HUES64 (cell line): ENCODE data around the gene EGFL7. TPM values are rescaled to one million over a fixed set of nuclear protein-coding genes. Genes with fewer than 3 reads are reported as not detected.

Experiments used
- H3K27ac ChIP-seq: 2 replicates; pipeline ENCODE4 v1.7.0; 2013; ENCODE audit warnings: low read depth, low read length, inconsistent platforms
- H3K27me3 ChIP-seq: 2 replicates; pipeline ENCODE4 v1.6.1; 2013; ENCODE audit warnings: mild to moderate bottlenecking, low read length; ENCODE audit not compliant: insufficient read depth
- H3K36me3 ChIP-seq: 2 replicates; pipeline ENCODE4 v1.6.1; 2013; ENCODE audit warnings: mild to moderate bottlenecking, low read length; ENCODE audit not compliant: insufficient read depth
- H3K4me1 ChIP-seq: 2 replicates; pipeline ENCODE4 v1.6.1; 2013; ENCODE audit warnings: mild to moderate bottlenecking, low read length, moderate library complexity; ENCODE audit not compliant: insufficient read depth
- H3K4me3 ChIP-seq: 2 replicates; pipeline ENCODE4 v1.5.1; 2013; ENCODE audit warnings: mild to moderate bottlenecking, low read length, moderate library complexity
- H3K9ac ChIP-seq: 2 replicates; pipeline ENCODE4 v1.6.1; 2013; ENCODE audit warnings: mild to moderate bottlenecking, low read depth, low read length
- H3K9me3 ChIP-seq: 2 replicates; pipeline ENCODE4 v1.6.1; 2013; ENCODE audit warnings: low read depth, low read length; ENCODE audit not compliant: insufficient read depth
- WGBS: fragments of 150-250, 120-280 bp; methylation state at CpG from one replicate; pipeline ENCODE4 v1.1.7; 2013; ENCODE audit warnings: missing lambda C conversion rate; 5-methylcytosine and 5-hydroxymethylcytosine counted together
- polyA plus RNA-seq, 2 experiments: library from polyadenylated mRNA; stranded (reverse); fragments of 50-300 nt; gene quantifications; one replicate each; pipeline ENCODE4 v1.2.3, GENCODE V29; 2013

The EGFL7 gene
- polyA plus RNA-seq (2013, experiment 1 of 2) = 20.5 TPM
- polyA plus RNA-seq (2013, experiment 2 of 2) = 25.2 TPM

- no peak within 1 kb of the TSS for H3K9ac ChIP-seq
Observed at GRCh38 chr9:136662656-136663581, at the start of gene EGFL7. EGFL7 (plus strand) TSS chr9:136662916; CDS start chr9:136668283, 5,367 bp downstream.

GRCh38 chr9:136613824-136614371, 48.8 kb upstream of the EGFL7 start:
- Histone ChIP-seq H3K27me3 (no peaks in the 10 kb centered on the region), H3K4me1 (0 out of 2 replicates have a peak, but pooled peaks cover 3% of the 10 kb centered on the region), H3K9me3 (no peaks in the 10 kb centered on the region), H3K4me3 (no peak overlapping the region), H3K9ac (no peak overlapping the region), H3K36me3 (no peaks in the 10 kb centered on the region), H3K27ac (no peak overlapping the region)
- WGBS = 54% methylated on average over 18 of the region's 19 CpGs

More at GRCh38 chr9:136662656-136663581, at the start of gene EGFL7:
- Histone ChIP-seq H3K27me3 (no peaks in the 10 kb centered on the region; the same call in 1 of the 2 replicates), H3K4me3 (no peak within 1 kb of the TSS), H3K36me3 (no peaks in the 10 kb centered on the region), H3K9me3 (no peaks in the 10 kb centered on the region), H3K4me1 (no peaks in the 10 kb centered on the region), H3K27ac (no peak within 1 kb of the TSS)
- 89% methylated on average over 38 of the region's 38 CpGs for WGBS

GRCh38 chr9:136614372-136614922, 48.3 kb upstream of the EGFL7 start:
- Histone ChIP-seq H3K4me1 (no peaks in the 10 kb centered on the region), H3K27me3 (no peaks in the 10 kb centered on the region), H3K27ac (no peak overlapping the region), H3K9me3 (no peaks in the 10 kb centered on the region), H3K36me3 (no peaks in the 10 kb centered on the region), H3K9ac (no peak overlapping the region), H3K4me3 (no peak overlapping the region)
- WGBS = 83% methylated on average over 19 of the region's 22 CpGs

- H3K27me3 ChIP-seq = no peaks in the 10 kb centered on the region
- H3K36me3 ChIP-seq = no peaks in the 10 kb centered on the region
- no peak overlapping the region for H3K4me3 ChIP-seq
- no peaks in the 10 kb centered on the region for H3K4me1 ChIP-seq
- 73% methylated on average over 25 of the region's 25 CpGs for WGBS
- no peak overlapping the region for H3K27ac ChIP-seq
- H3K9ac ChIP-seq = no peak overlapping the region
- no peaks in the 10 kb centered on the region for H3K9me3 ChIP-seq
Observed at GRCh38 chr9:136614967-136615623, 47.6 kb upstream of the EGFL7 start.

GRCh38 chr9:136615631-136616306, 46.9 kb upstream of the EGFL7 start:
- Histone ChIP-seq H3K9ac (no peak overlapping the region), H3K36me3 (no peaks in the 10 kb centered on the region), H3K27me3 (no peaks in the 10 kb centered on the region), H3K4me1 (no peaks in the 10 kb centered on the region), H3K4me3 (no peak overlapping the region), H3K9me3 (no peaks in the 10 kb centered on the region), H3K27ac (no peak overlapping the region)
- 87% methylated on average over 17 of the region's 17 CpGs for whole genome bisulfite sequencing

GRCh38 chr9:136616307-136616635, 46.4 kb upstream of the EGFL7 start:
- WGBS = 93% methylated on average over 12 of the region's 12 CpGs
- Histone ChIP-seq H3K4me1 (no peaks in the 10 kb centered on the region), H3K27ac (no peak overlapping the region), H3K4me3 (no peak overlapping the region), H3K36me3 (no peaks in the 10 kb centered on the region), H3K9ac (no peak overlapping the region), H3K9me3 (no peaks in the 10 kb centered on the region), H3K27me3 (no peaks in the 10 kb centered on the region)

GRCh38 chr9:136616948-136617695, 45.6 kb upstream of the EGFL7 start:
- no peak overlapping the region for H3K9ac ChIP-seq
- no peak overlapping the region for H3K4me3 ChIP-seq
- WGBS = 89% methylated on average over 22 of the region's 22 CpGs
- H3K4me1 ChIP-seq = no peaks in the 10 kb centered on the region
- H3K36me3 ChIP-seq = no peaks in the 10 kb centered on the region
- no peaks in the 10 kb centered on the region for H3K27me3 ChIP-seq
- no peaks in the 10 kb centered on the region for H3K9me3 ChIP-seq
- H3K27ac ChIP-seq = no peak overlapping the region

GRCh38 chr9:136617746-136618579, 44.8 kb upstream of the EGFL7 start:
- Histone ChIP-seq H3K27me3 (no peaks in the 10 kb centered on the region), H3K4me1 (no peaks in the 10 kb centered on the region), H3K9ac (no peak overlapping the region), H3K36me3 (no peaks in the 10 kb centered on the region), H3K9me3 (no peaks in the 10 kb centered on the region), H3K27ac (no peak overlapping the region), H3K4me3 (no peak overlapping the region)
- 89% methylated on average over 26 of the region's 26 CpGs for WGBS

GRCh38 chr9:136618580-136619547, 43.9 kb upstream of the EGFL7 start:
- Histone ChIP-seq H3K4me1 (no peaks in the 10 kb centered on the region), H3K4me3 (no peak overlapping the region), H3K27me3 (no peaks in the 10 kb centered on the region), H3K9me3 (no peaks in the 10 kb centered on the region), H3K27ac (no peak overlapping the region), H3K9ac (no peak overlapping the region), H3K36me3 (no peaks in the 10 kb centered on the region)
- 92% methylated on average over 27 of the region's 27 CpGs for WGBS
